Mesothelial cell of epicardium (in vitro differentiated cells): ENCODE measurements around the gene NID2. TPM values are rescaled to one million over a fixed set of nuclear protein-coding genes. Genes with fewer than 3 reads are reported as not detected.

Experiments used
- DNase-seq, 2 experiments: peaks; one replicate each; pipeline ENCODE4 v3.0.0; 2021; ENCODE audit warnings: low spot score in 2 of 2; ENCODE audit not compliant: unreplicated experiment in 2 of 2
- H3K27ac Mint-ChIP-seq: 2 replicates; pipeline ENCODE4 v1.8.0; 2021; ENCODE audit warnings: mixed read lengths
- H3K27me3 Mint-ChIP-seq: 2 replicates; pipeline ENCODE4 v1.8.0; 2021; ENCODE audit warnings: low read depth, mixed read lengths
- H3K36me3 Mint-ChIP-seq: 2 replicates; pipeline ENCODE4 v1.8.0; 2021; ENCODE audit warnings: mixed read lengths
- H3K4me1 Mint-ChIP-seq: 2 replicates; pipeline ENCODE4 v1.8.0; 2021; ENCODE audit warnings: mixed read lengths
- H3K4me3 Mint-ChIP-seq: 2 replicates; pipeline ENCODE4 v1.8.0; 2021; ENCODE audit warnings: mild to moderate bottlenecking, moderate library complexity, mixed read lengths
- H3K9me3 Mint-ChIP-seq: 2 replicates; pipeline ENCODE4 v1.8.0; 2021; ENCODE audit warnings: mixed read lengths
- CTCF ChIP-seq: fragments of 200-600 bp; sonication (generic); IDR thresholded peaks from one replicate; pipeline ENCODE4 v1.5.0; 2021; ENCODE audit warnings: antibody characterized with exemption; ENCODE audit not compliant: unreplicated experiment
- total RNA-seq: library from RNA; stranded (reverse); gene quantifications from 3 replicates; pipeline ENCODE4 v1.2.1, GENCODE V29; 2021

The NID2 gene
- total RNA-seq, 1 donor from 2014 or later: 120 TPM

GRCh38 chr14:52067873-52068614 is 815 bp downstream of the NID2 start:
- peaks cover 37% of the 10 kb centered on the region for H3K4me1 Mint-ChIP-seq
- H3K36me3 Mint-ChIP-seq: no peaks in the 10 kb centered on the region
- peak overlapping the region; percentile 75 for H3K27ac Mint-ChIP-seq
- H3K9me3 Mint-ChIP-seq: no peaks in the 10 kb centered on the region
- H3K27me3 Mint-ChIP-seq: peaks cover 62% of the 10 kb centered on the region
- DNase-seq: peak; percentile 33 to 60
- TF ChIP-seq CTCF: no peak
- H3K4me3 Mint-ChIP-seq: peak overlapping the region; percentile 79

- Mint-ChIP-seq H3K4me3 (no peak overlapping the region), H3K36me3 (no peaks in the 10 kb centered on the region), H3K27ac (peak overlapping the region; percentile 44), H3K27me3 (peaks cover 31% of the 10 kb centered on the region), H3K4me1 (peaks cover 52% of the 10 kb centered on the region), H3K9me3 (no peaks in the 10 kb centered on the region)
- no peak for TF ChIP-seq CTCF
- DNase-seq: no peak
These were observed 4.7 kb downstream of the NID2 start for GRCh38 chr14:52064174-52064573.

GRCh38 chr14:52063052-52063462 is 5.8 kb downstream of the NID2 start:
- TF ChIP-seq CTCF: no peak
- H3K36me3 Mint-ChIP-seq: no peaks in the 10 kb centered on the region
- no peak overlapping the region for H3K4me3 Mint-ChIP-seq
- peaks cover 21% of the 10 kb centered on the region for H3K27me3 Mint-ChIP-seq
- peak overlapping the region; percentile 86 for H3K27ac Mint-ChIP-seq
- DNase-seq: peak; percentile 39 to 62
- H3K4me1 Mint-ChIP-seq: peaks cover 45% of the 10 kb centered on the region
- H3K9me3 Mint-ChIP-seq: no peaks in the 10 kb centered on the region

GRCh38 chr14:52061890-52062289 is 7.0 kb downstream of the NID2 start:
- H3K36me3 Mint-ChIP-seq: no peaks in the 10 kb centered on the region
- TF ChIP-seq CTCF: no peak
- DNase-seq: no peak
- H3K9me3 Mint-ChIP-seq: no peaks in the 10 kb centered on the region
- no peak overlapping the region for H3K27ac Mint-ChIP-seq
- peaks cover 9% of the 10 kb centered on the region for H3K27me3 Mint-ChIP-seq
- H3K4me3 Mint-ChIP-seq: no peak overlapping the region
- H3K4me1 Mint-ChIP-seq: peaks cover 36% of the 10 kb centered on the region

GRCh38 chr14:52061390-52061789 is 7.5 kb downstream of the NID2 start:
- no peak overlapping the region for H3K27ac Mint-ChIP-seq
- no peak for TF ChIP-seq CTCF

More at GRCh38 chr14:52061390-52061789, 7.5 kb downstream of the NID2 start:
- H3K36me3 Mint-ChIP-seq: no peaks in the 10 kb centered on the region
- H3K9me3 Mint-ChIP-seq: no peaks in the 10 kb centered on the region
- no peak for DNase-seq
- H3K27me3 Mint-ChIP-seq: peaks cover 4% of the 10 kb centered on the region
- peaks cover 36% of the 10 kb centered on the region for H3K4me1 Mint-ChIP-seq
- no peak overlapping the region for H3K4me3 Mint-ChIP-seq
